Thoracic aorta (tissue), 2 donors: ENCODE results near the gene ZNF562. TPM values are rescaled to one million over a fixed set of nuclear protein-coding genes. Genes with fewer than 3 reads are reported as not detected.
A peak's percentile ranks its signal among the peaks of the same experiment; 100 is the strongest.

Source experiments
- ATAC-seq: fragments of 150-250 bp; one replicate; pipeline ENCODE4 v1.8.0; 2017; ENCODE audit warnings: low read depth; ENCODE audit not compliant: insufficient number of reproducible peaks, low FRiP score
- DNase-seq: peaks from one replicate; pipeline ENCODE4 v3.0.0-alpha.2; 2020; ENCODE audit warnings: low spot score
- H3K27ac ChIP-seq, 2 donors: fragments of 200-600 bp; sonication (generic); 1 replicate in 1 of 2; 2 replicates in 1 of 2; pipeline ENCODE4 v1.5.1; 2016; ENCODE audit warnings: mild to moderate bottlenecking in 2 of 2, moderate library complexity in 2 of 2
- H3K27me3 ChIP-seq: fragments of 200-600 bp; sonication (generic); replicated peaks from 2 replicates; pipeline ENCODE4 v1.6.0; 2016; ENCODE audit warnings: mild to moderate bottlenecking; ENCODE audit not compliant: insufficient read depth
- H3K36me3 ChIP-seq: fragments of 200-600 bp; sonication (generic); one replicate; pipeline ENCODE4 v1.5.1; 2016
- H3K4me1 ChIP-seq, 2 donors: fragments of 200-600 bp; sonication (generic); 1 replicate in 1 of 2; 2 replicates in 1 of 2; pipeline versions ENCODE4 v1.5.1 to v1.6.0; 2016; ENCODE audit warnings: low read depth in 2 of 2, mild to moderate bottlenecking in 1 of 2; ENCODE audit not compliant: control insufficient read depth in 1 of 2
- H3K4me3 ChIP-seq: fragments of 200-600 bp; sonication (generic); 2 replicates; pipeline ENCODE4 v1.5.1; 2016; ENCODE audit warnings: mild to moderate bottlenecking
- H3K9me3 ChIP-seq: fragments of 200-600 bp; sonication (generic); 2 replicates; pipeline ENCODE4 v1.5.1; 2016
- CTCF ChIP-seq: fragments of 200-600 bp; sonication (generic); IDR thresholded peaks from one replicate; pipeline ENCODE4 v1.5.1; 2019; ENCODE audit warnings: antibody characterized with exemption
- total RNA-seq, 2 donors: library from RNA; depleted of rRNA; stranded (reverse); fragments of >200 nt; gene quantifications; one replicate each; pipeline versions ENCODE4 v1.1.0 to v1.2.3, GENCODE V29; 2016

Gene ZNF562
- total RNA-seq = 10 to 100 TPM; 13.3 to 35.6 TPM

- DNase-seq (peak; percentile 54), ATAC-seq (peak; percentile 75)
- TF ChIP-seq CTCF = no peak
- Histone ChIP-seq H3K4me3 (peak within 1 kb of the TSS; percentile 92), H3K27ac (peak within 1 kb of the TSS; percentile 92 to 95), H3K36me3 (peaks cover 3% of the 10 kb centered on the region), H3K27me3 (no peaks in the 10 kb centered on the region), H3K9me3 (peaks cover 24% of the 10 kb centered on the region), H3K4me1 (peaks cover 0 to 4% of the 10 kb centered on the region in 2 donors)
Observed at GRCh38 chr19:9674663-9675357, at the start of gene ZNF562. ZNF562 (minus strand) TSS chr19:9675100; CDS start chr19:9660744, 14,356 bp downstream.

- no peak for ATAC-seq
Observed at GRCh38 chr19:9724157-9724556, 49.3 kb upstream of the ZNF562 start.

GRCh38 chr19:9721861-9722260 is 47.0 kb upstream of the ZNF562 start:
- no peaks in the 10 kb centered on the region for H3K4me1 ChIP-seq
- no peak for TF ChIP-seq CTCF
- ATAC-seq (no peak), DNase-seq (no peak)
- H3K27me3 ChIP-seq = no peaks in the 10 kb centered on the region
- no peaks in the 10 kb centered on the region for H3K36me3 ChIP-seq
- no peaks in the 10 kb centered on the region for H3K9me3 ChIP-seq
- no peak overlapping the region for H3K4me3 ChIP-seq
- no peak overlapping the region for H3K27ac ChIP-seq

More at GRCh38 chr19:9724157-9724556, 49.3 kb upstream of the ZNF562 start:
- no peak for DNase-seq
- H3K36me3 ChIP-seq = no peaks in the 10 kb centered on the region
- H3K9me3 ChIP-seq = no peaks in the 10 kb centered on the region
- no peak overlapping the region for H3K4me3 ChIP-seq
- no peaks in the 10 kb centered on the region for H3K27me3 ChIP-seq
- TF ChIP-seq CTCF = no peak
- H3K27ac ChIP-seq = no peak overlapping the region
- H3K4me1 ChIP-seq = no peaks in the 10 kb centered on the region

DNA sequence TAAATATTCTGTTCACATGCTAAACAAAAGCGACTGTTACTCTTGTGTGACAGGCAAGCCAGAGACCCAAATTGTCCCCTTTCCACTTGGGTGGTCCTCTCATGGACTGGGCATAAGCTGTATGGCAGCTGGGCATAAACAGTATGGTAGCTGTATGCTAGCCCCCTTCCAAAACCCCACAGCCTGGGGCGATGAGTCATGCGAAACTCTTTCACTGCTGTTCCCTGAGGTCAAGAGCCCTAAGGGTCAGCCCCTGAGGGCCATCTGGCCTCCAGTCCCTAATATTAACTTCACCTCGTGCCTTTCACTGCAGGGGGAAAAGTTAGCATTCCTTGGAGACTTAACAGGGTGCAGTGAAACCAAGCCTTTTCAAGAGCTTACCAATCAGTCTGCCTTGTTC is 45.6 kb upstream of the ZNF562 start:
- no peaks in the 10 kb centered on the region for H3K9me3 ChIP-seq
- no peak overlapping the region for H3K4me3 ChIP-seq
- no peaks in the 10 kb centered on the region for H3K27me3 ChIP-seq
- no peak overlapping the region for H3K27ac ChIP-seq
- DNase-seq = no peak
- no peak for TF ChIP-seq CTCF
- no peaks in the 10 kb centered on the region for H3K4me1 ChIP-seq
- H3K36me3 ChIP-seq = no peaks in the 10 kb centered on the region
- ATAC-seq = no peak

GRCh38 chr19:9711815-9712214 is 36.9 kb upstream of the ZNF562 start:
- no peaks in the 10 kb centered on the region for H3K27me3 ChIP-seq
- no peak overlapping the region for H3K4me3 ChIP-seq
- ATAC-seq = no peak
- no peak overlapping the region for H3K27ac ChIP-seq
- no peaks in the 10 kb centered on the region for H3K36me3 ChIP-seq
- peaks cover 3% of the 10 kb centered on the region for H3K9me3 ChIP-seq
- H3K4me1 ChIP-seq = no peaks in the 10 kb centered on the region
- DNase-seq = no peak
- no peak for TF ChIP-seq CTCF
